Measurements from ENCODE around the gene FGFR2. TPM values are rescaled to one million over a fixed set of nuclear protein-coding genes. Genes with fewer than 3 reads are reported as not detected.

Gene FGFR2
- polyA plus RNA-seq, 1 donor from 2014 or later, result 14.8 TPM

DNA sequence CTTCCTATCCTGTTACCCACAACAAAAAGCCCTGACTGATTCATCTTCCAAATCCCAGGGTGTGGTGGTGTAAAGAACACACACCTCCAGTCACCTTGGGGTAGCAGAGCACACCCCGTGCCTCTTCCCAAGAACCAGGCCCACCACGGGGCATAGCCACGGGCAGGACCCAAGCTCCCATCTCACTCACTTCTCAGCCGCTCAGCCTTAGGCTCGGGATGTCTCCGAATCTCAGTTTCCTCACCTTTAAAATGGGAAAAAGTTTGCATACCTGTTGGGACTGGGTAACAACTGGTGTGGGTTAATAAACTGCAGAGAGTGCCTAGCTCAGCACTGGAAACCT is 139.0 kb downstream of the FGFR2 start:
- Histone ChIP-seq H3K27ac (ENCODE audit: low read length) (no peak overlapping the region), H3K27me3 (ENCODE audit: insufficient read depth, low read depth, low read length) (no peaks in the 10 kb centered on the region), H4K20me1 (ENCODE audit: insufficient read depth) (no peaks in the 10 kb centered on the region), H3K9ac (ENCODE audit: low read length) (no peak overlapping the region), H3K9me2 (ENCODE audit: insufficient read depth, low read length) (no peaks in the 10 kb centered on the region), H3F3A (ENCODE audit: insufficient read depth, low read length, poor library complexity, severe bottlenecking) (no peaks in the 10 kb centered on the region), H3K79me2 (replicated peaks; ENCODE audit: insufficient read depth, low read length) (no peaks in the 10 kb centered on the region), H3K9me3 (ENCODE audit: low read length) (no peaks in the 10 kb centered on the region), H3K36me3 (ENCODE audit: insufficient read depth, low read length) (no peaks in the 10 kb centered on the region), H2AFZ (ENCODE audit: low read depth, low read length) (no peak overlapping the region), H3K4me2 (ENCODE audit: low read length) (no peak overlapping the region), H3K4me3 (ENCODE audit: low read length) (no peak overlapping the region)
- TF ChIP-seq POLR2AphosphoS5 (IDR thresholded peaks at IDR 0.05) (no peak), TAF1 (IDR thresholded peaks at IDR 0.05; ENCODE audit: low read depth) (no peak), EZH2 (IDR thresholded peaks at IDR 0.05; ENCODE audit: borderline replicate concordance, insufficient read depth, low read length, poor library complexity, severe bottlenecking) (no peak), EP300 (conservative IDR thresholded peaks at IDR 0.05; ENCODE audit: poor library complexity, severe bottlenecking) (no peak), RAD21 (conservative IDR thresholded peaks at IDR 0.05) (no peak)
- TF ChIP-seq, protein P1, sequence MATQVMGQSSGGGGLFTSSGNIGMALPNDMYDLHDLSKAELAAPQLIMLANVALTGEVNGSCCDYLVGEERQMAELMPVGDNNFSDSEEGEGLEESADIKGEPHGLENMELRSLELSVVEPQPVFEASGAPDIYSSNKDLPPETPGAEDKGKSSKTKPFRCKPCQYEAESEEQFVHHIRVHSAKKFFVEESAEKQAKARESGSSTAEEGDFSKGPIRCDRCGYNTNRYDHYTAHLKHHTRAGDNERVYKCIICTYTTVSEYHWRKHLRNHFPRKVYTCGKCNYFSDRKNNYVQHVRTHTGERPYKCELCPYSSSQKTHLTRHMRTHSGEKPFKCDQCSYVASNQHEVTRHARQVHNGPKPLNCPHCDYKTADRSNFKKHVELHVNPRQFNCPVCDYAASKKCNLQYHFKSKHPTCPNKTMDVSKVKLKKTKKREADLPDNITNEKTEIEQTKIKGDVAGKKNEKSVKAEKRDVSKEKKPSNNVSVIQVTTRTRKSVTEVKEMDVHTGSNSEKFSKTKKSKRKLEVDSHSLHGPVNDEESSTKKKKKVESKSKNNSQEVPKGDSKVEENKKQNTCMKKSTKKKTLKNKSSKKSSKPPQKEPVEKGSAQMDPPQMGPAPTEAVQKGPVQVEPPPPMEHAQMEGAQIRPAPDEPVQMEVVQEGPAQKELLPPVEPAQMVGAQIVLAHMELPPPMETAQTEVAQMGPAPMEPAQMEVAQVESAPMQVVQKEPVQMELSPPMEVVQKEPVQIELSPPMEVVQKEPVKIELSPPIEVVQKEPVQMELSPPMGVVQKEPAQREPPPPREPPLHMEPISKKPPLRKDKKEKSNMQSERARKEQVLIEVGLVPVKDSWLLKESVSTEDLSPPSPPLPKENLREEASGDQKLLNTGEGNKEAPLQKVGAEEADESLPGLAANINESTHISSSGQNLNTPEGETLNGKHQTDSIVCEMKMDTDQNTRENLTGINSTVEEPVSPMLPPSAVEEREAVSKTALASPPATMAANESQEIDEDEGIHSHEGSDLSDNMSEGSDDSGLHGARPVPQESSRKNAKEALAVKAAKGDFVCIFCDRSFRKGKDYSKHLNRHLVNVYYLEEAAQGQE (IDR thresholded peaks at IDR 0.05; ENCODE audit: borderline replicate concordance), result no peak
- TF ChIP-seq, protein P2, sequence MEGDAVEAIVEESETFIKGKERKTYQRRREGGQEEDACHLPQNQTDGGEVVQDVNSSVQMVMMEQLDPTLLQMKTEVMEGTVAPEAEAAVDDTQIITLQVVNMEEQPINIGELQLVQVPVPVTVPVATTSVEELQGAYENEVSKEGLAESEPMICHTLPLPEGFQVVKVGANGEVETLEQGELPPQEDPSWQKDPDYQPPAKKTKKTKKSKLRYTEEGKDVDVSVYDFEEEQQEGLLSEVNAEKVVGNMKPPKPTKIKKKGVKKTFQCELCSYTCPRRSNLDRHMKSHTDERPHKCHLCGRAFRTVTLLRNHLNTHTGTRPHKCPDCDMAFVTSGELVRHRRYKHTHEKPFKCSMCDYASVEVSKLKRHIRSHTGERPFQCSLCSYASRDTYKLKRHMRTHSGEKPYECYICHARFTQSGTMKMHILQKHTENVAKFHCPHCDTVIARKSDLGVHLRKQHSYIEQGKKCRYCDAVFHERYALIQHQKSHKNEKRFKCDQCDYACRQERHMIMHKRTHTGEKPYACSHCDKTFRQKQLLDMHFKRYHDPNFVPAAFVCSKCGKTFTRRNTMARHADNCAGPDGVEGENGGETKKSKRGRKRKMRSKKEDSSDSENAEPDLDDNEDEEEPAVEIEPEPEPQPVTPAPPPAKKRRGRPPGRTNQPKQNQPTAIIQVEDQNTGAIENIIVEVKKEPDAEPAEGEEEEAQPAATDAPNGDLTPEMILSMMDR (IDR thresholded peaks at IDR 0.05; ENCODE audit: poor library complexity, severe bottlenecking), result no peak

DNA sequence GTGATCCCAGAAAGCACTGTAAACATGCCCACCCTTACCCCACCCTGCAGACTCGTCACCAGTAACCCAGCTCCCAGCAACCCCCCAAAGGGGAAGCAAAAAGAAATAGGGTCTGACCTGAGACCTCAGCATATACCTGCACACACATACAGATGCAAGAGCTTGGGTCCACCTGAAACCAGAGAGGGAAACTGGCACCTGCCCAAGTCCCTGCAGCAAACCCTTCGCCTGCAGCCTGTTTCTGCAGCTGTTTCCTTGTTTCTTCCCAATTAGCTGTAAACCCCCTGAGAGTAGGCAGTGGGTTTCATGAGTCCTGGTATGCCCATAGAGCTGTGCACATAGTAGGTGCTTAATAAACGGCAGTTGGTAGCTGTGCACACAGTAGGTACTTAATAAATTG is 140.5 kb downstream of the FGFR2 start:
- no peak overlapping the region for H2AFZ ChIP-seq (ENCODE audit: low read depth, low read length)
- TF ChIP-seq RAD21 (conservative IDR thresholded peaks at IDR 0.05), result no peak
- no peak for TF ChIP-seq TAF1 (IDR thresholded peaks at IDR 0.05; ENCODE audit: low read depth)
- TF ChIP-seq EZH2 (IDR thresholded peaks at IDR 0.05; ENCODE audit: borderline replicate concordance, insufficient read depth, low read length, poor library complexity, severe bottlenecking), result no peak
- TF ChIP-seq, protein P1 (IDR thresholded peaks at IDR 0.05; ENCODE audit: borderline replicate concordance), result no peak
- TF ChIP-seq POLR2AphosphoS5 (IDR thresholded peaks at IDR 0.05), result no peak
- no peak for TF ChIP-seq EP300 (conservative IDR thresholded peaks at IDR 0.05; ENCODE audit: poor library complexity, severe bottlenecking)

More for the DNA sequence above, 140.5 kb downstream of the FGFR2 start:
- Histone ChIP-seq H3K79me2 (replicated peaks; ENCODE audit: insufficient read depth, low read length) (no peaks in the 10 kb centered on the region), H3F3A (ENCODE audit: insufficient read depth, low read length, poor library complexity, severe bottlenecking) (no peaks in the 10 kb centered on the region), H3K27ac (ENCODE audit: low read length) (no peak overlapping the region), H3K4me3 (ENCODE audit: low read length) (no peak overlapping the region), H4K20me1 (ENCODE audit: insufficient read depth) (no peaks in the 10 kb centered on the region), H3K27me3 (ENCODE audit: insufficient read depth, low read depth, low read length) (no peaks in the 10 kb centered on the region), H3K9me2 (ENCODE audit: insufficient read depth, low read length) (no peaks in the 10 kb centered on the region), H3K4me2 (ENCODE audit: low read length) (no peak overlapping the region), H3K9me3 (ENCODE audit: low read length) (no peaks in the 10 kb centered on the region), H3K9ac (ENCODE audit: low read length) (no peak overlapping the region), H3K36me3 (ENCODE audit: insufficient read depth, low read length) (no peaks in the 10 kb centered on the region)
